Neural cell (in vitro differentiated cells): ENCODE measurements around the gene REEP1. TPM values are rescaled to one million over a fixed set of nuclear protein-coding genes. Genes with fewer than 3 reads are reported as not detected.

Source experiments
- H2AFZ ChIP-seq: fragments of 200-600, 300-800 bp; sonication (generic), shearing (Covaris generic); 2 replicates; pipeline ENCODE4 v1.6.0; 2014; ENCODE audit warnings: low read depth, mild to moderate bottlenecking, antibody characterized with exemption, low read length, moderate library complexity
- H3F3A ChIP-seq: fragments of 200-600 bp; shearing (Covaris generic); 2 replicates; pipeline ENCODE4 v1.6.1; 2016; ENCODE audit warnings: mild to moderate bottlenecking, moderate library complexity, mixed read lengths, antibody characterized with exemption, low read length; ENCODE audit not compliant: insufficient read depth, poor library complexity, severe bottlenecking
- H3K27ac ChIP-seq: fragments of 200-600, 300-800 bp; sonication (generic), shearing (Covaris generic); 2 replicates; pipeline ENCODE4 v1.5.1; 2014; ENCODE audit warnings: mild to moderate bottlenecking, low read length, moderate library complexity
- H3K27me3 ChIP-seq: fragments of 300-800, 200-600 bp; sonication (generic), shearing (Covaris generic); 2 replicates; pipeline ENCODE4 v1.6.0; 2014; ENCODE audit warnings: mild to moderate bottlenecking, low read depth, low read length, moderate library complexity; ENCODE audit not compliant: insufficient read depth
- H3K36me3 ChIP-seq: fragments of 300-800, 200-600 bp; sonication (generic), shearing (Covaris generic); 2 replicates; pipeline ENCODE4 v1.5.1; 2014; ENCODE audit warnings: mild to moderate bottlenecking, antibody characterized with exemption, low read length, moderate library complexity; ENCODE audit not compliant: insufficient read depth
- H3K4me2 ChIP-seq: fragments of 300-800, 200-600 bp; sonication (generic), shearing (Covaris generic); 2 replicates; pipeline ENCODE4 v1.6.0; 2014; ENCODE audit warnings: mild to moderate bottlenecking, low read length
- H3K4me3 ChIP-seq: fragments of 300-800, 200-600 bp; sonication (generic), shearing (Covaris generic); 2 replicates; pipeline ENCODE4 v1.5.1; 2014; ENCODE audit warnings: mild to moderate bottlenecking, low read length, moderate library complexity
- H3K79me2 ChIP-seq: fragments of 200-600 bp; shearing (Covaris generic); replicated peaks from 2 replicates; pipeline ENCODE4 v1.6.0; 2014; ENCODE audit warnings: mild to moderate bottlenecking, low read length, moderate library complexity; ENCODE audit not compliant: insufficient read depth
- H3K9ac ChIP-seq: fragments of 300-800, 200-600 bp; sonication (generic), shearing (Covaris generic); 2 replicates; pipeline ENCODE4 v1.6.1; 2016; ENCODE audit warnings: mild to moderate bottlenecking, low read length, mixed read lengths
- H3K9me2 ChIP-seq: fragments of 200-600 bp; shearing (Covaris generic); 2 replicates; pipeline ENCODE4 v1.6.1; 2016; ENCODE audit warnings: mild to moderate bottlenecking, low read length, mixed read lengths; ENCODE audit not compliant: insufficient read depth
- H3K9me3 ChIP-seq: fragments of 200-600, 300-800 bp; sonication (generic), shearing (Covaris generic); 2 replicates; pipeline ENCODE4 v1.6.1; 2016; ENCODE audit warnings: mild to moderate bottlenecking, mixed run types, low read length, moderate library complexity, mixed read lengths
- H4K20me1 ChIP-seq: fragments of 200-600 bp; shearing (Covaris generic); 2 replicates; pipeline ENCODE4 v1.6.1; 2016; ENCODE audit warnings: mild to moderate bottlenecking, mixed run types; ENCODE audit not compliant: insufficient read depth
- CTCF ChIP-seq: fragments of 450-650 bp; IDR thresholded peaks from 2 replicates; pipeline ENCODE4 v1.5.1; 2014; ENCODE audit warnings: antibody characterized with exemption, mild to moderate bottlenecking, moderate library complexity; ENCODE audit not compliant: poor library complexity, severe bottlenecking
- EP300 ChIP-seq: fragments of 450-650 bp; conservative IDR thresholded peaks from 2 replicates; pipeline ENCODE4 v1.6.1; 2014; ENCODE audit warnings: antibody characterized with exemption, mild to moderate bottlenecking, moderate library complexity; ENCODE audit not compliant: poor library complexity, severe bottlenecking
- EZH2 ChIP-seq: fragments of 200-600, 300-800 bp; shearing (Covaris generic), sonication (generic); IDR thresholded peaks from 2 replicates; pipeline ENCODE4 v1.6.1; 2014; ENCODE audit warnings: antibody characterized with exemption, low read length, borderline replicate concordance, mild to moderate bottlenecking; ENCODE audit not compliant: insufficient read depth, poor library complexity, severe bottlenecking
- MXI1 ChIP-seq: fragments of 450-650 bp; conservative IDR thresholded peaks from 2 replicates; pipeline ENCODE4 v1.6.1; 2014; ENCODE audit warnings: antibody characterized with exemption, mild to moderate bottlenecking; ENCODE audit not compliant: poor library complexity, severe bottlenecking
- POLR2AphosphoS5 ChIP-seq: IDR thresholded peaks from 2 replicates; pipeline ENCODE4 v1.6.1; 2012
- RAD21 ChIP-seq: fragments of 450-650 bp; conservative IDR thresholded peaks from 2 replicates; pipeline ENCODE4 v1.6.1; 2014; ENCODE audit warnings: antibody characterized with exemption, mild to moderate bottlenecking, moderate library complexity
- REST ChIP-seq: IDR thresholded peaks from 2 replicates; pipeline ENCODE4 v1.6.1; 2012; ENCODE audit warnings: borderline replicate concordance
- SMC3 ChIP-seq: fragments of 450-650 bp; conservative IDR thresholded peaks from 2 replicates; pipeline ENCODE4 v1.6.1; 2014; ENCODE audit warnings: antibody characterized with exemption, mild to moderate bottlenecking, moderate library complexity; ENCODE audit not compliant: poor library complexity
- TAF1 ChIP-seq: IDR thresholded peaks from 2 replicates; pipeline ENCODE4 v1.6.1; 2012; ENCODE audit warnings: low read depth
- polyA plus RNA-seq: library from polyadenylated mRNA; depleted of rRNA; stranded (reverse); fragments of >200 nt; gene quantifications from 2 replicates; pipeline ENCODE4 v1.2.3, GENCODE V29; 2014

Gene REEP1
- polyA plus RNA-seq, 1 donor from 2014 or later: 121 TPM

GRCh38 chr2:86296947-86297346 lies 40.5 kb downstream of the REEP1 start:
- H3K79me2 ChIP-seq: no peaks in the 10 kb centered on the region

GRCh38 chr2:86295066-86295465 lies 42.4 kb downstream of the REEP1 start:
- Histone ChIP-seq H3F3A (no peaks in the 10 kb centered on the region), H3K4me2 (no peak overlapping the region), H3K27me3 (no peaks in the 10 kb centered on the region), H3K9me3 (no peaks in the 10 kb centered on the region), H3K4me3 (no peak overlapping the region), H3K27ac (no peak overlapping the region), H3K9ac (no peak overlapping the region), H4K20me1 (no peaks in the 10 kb centered on the region), H2AFZ (no peak overlapping the region), H3K36me3 (no peaks in the 10 kb centered on the region), H3K9me2 (no peaks in the 10 kb centered on the region), H3K79me2 (no peaks in the 10 kb centered on the region)
- TF ChIP-seq MXI1: no peak
- no peak for TF ChIP-seq CTCF
- TF ChIP-seq EZH2: no peak
- no peak for TF ChIP-seq RAD21
- TF ChIP-seq REST: no peak
- no peak for TF ChIP-seq TAF1

More at GRCh38 chr2:86296947-86297346, 40.5 kb downstream of the REEP1 start:
- Histone ChIP-seq H3K4me2 (no peak overlapping the region), H3K27me3 (no peaks in the 10 kb centered on the region), H3K36me3 (no peaks in the 10 kb centered on the region), H3K27ac (no peak overlapping the region), H3K9me2 (no peaks in the 10 kb centered on the region), H4K20me1 (no peaks in the 10 kb centered on the region), H2AFZ (no peak overlapping the region), H3K9me3 (no peaks in the 10 kb centered on the region), H3K4me3 (no peak overlapping the region), H3K9ac (no peak overlapping the region), H3F3A (no peaks in the 10 kb centered on the region)
- TF ChIP-seq EZH2 (no peak), EP300 (no peak), SMC3 (no peak), TAF1 (no peak), REST (no peak), MXI1 (no peak), POLR2AphosphoS5 (no peak), RAD21 (no peak), CTCF (no peak)
